Activated CD8-positive, alpha-beta T cell treated with anti-CD3 and anti-CD28 coated beads, Interleukin-2, amount 10 ng/mL, durations not matched to agents 7 days and 5 days (primary cell): ENCODE results near the gene ERICH2. TPM values are rescaled to one million over a fixed set of nuclear protein-coding genes. Genes with fewer than 3 reads are reported as not detected.

Source experiments
- ATAC-seq: fragments of 150-1000 bp; cut with Tn5 transposase; one replicate; pipeline ENCODE4 v1.10.0; 2021; ENCODE audit warnings: moderate library complexity
- CTCF ChIA-PET: fragments of 350-600 bp; sonication (Branson Sonifier 250); formaldehyde crosslinking; loops from one replicate; lab custom pipeline; 2021; ENCODE audit warnings: antibody characterized with exemption; lab: Charles Lee
- POLR2A ChIA-PET: fragments of 350-600 bp; sonication (Branson Sonifier 250); formaldehyde crosslinking; loops from one replicate; lab custom pipeline; 2021; ENCODE audit warnings: antibody characterized with exemption; lab: Charles Lee
- DNase-seq: peaks from one replicate; pipeline ENCODE4 v3.0.0-alpha.2; 2020
- H3K27ac Mint-ChIP-seq: one replicate; pipeline ENCODE4 v1.8.0; 2021; ENCODE audit warnings: mild to moderate bottlenecking, mixed read lengths
- H3K27me3 Mint-ChIP-seq: one replicate; pipeline ENCODE4 v1.8.0; 2021; ENCODE audit warnings: low read depth, mixed read lengths
- H3K36me3 Mint-ChIP-seq: one replicate; pipeline ENCODE4 v1.8.0; 2021; ENCODE audit warnings: low read depth, mixed read lengths
- H3K4me1 Mint-ChIP-seq: one replicate; pipeline ENCODE4 v1.8.0; 2021; ENCODE audit warnings: low read depth, mixed read lengths
- H3K4me3 Mint-ChIP-seq: one replicate; pipeline ENCODE4 v1.8.0; 2021; ENCODE audit warnings: mild to moderate bottlenecking, mixed read lengths
- H3K9me3 Mint-ChIP-seq: one replicate; pipeline ENCODE4 v1.8.0; 2022; ENCODE audit warnings: mixed read lengths; ENCODE audit not compliant: insufficient read depth
- total RNA-seq, 2 experiments: library from RNA; stranded (reverse); gene quantifications; one replicate each; pipeline ENCODE4 v1.2.3, GENCODE V29; 2021

The ERICH2 gene
- total RNA-seq, 2 experiments from 2014 or later: not detected

DNA sequence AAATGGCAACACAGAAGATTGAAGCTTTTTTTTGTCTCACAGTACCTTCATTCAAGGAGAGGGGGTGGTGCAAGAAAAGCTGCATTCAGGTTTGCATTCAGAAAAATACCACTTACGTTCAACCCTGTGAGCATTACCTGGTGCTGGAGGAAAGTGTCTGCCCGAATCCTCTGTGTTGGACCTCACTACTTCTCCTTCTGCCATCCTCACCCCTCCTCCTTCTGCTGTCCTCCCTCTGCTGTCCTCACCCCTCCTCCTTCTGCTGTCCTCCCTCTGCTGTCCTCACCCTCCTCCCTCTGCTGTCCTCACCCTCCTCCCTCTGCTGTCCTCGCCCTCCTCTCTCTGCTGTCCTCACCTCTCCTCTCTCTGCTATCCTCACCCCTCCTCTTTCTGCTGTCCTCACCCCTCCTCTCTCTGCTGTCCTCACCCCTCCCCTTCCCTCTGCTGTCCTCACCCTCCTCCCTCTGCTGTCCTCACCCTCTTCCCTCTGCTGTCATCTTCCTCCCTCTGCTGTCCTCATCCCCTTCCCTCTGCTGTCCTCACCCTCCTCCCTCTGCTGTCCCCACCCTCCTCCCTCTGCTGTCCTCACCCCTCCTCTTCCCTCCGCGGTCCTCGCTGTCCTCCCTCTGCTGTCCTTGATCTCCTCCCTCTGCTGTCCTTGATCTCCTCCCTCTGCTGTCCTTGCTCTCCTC is 57.8 kb downstream of the ERICH2 start:
- peaks cover 9% of the 10 kb centered on the region for H3K4me1 Mint-ChIP-seq
- DNase-seq (no peak), ATAC-seq (no peak)
- no peaks in the 10 kb centered on the region for H3K9me3 Mint-ChIP-seq
- peaks cover 52% of the 10 kb centered on the region for H3K27me3 Mint-ChIP-seq
- no peak overlapping the region for H3K4me3 Mint-ChIP-seq
- no peak overlapping the region for H3K27ac Mint-ChIP-seq
- CTCF ChIA-PET: interaction anchor here (1.1 to 1.9 kb wide), 3 partner anchors 9 to 45 kb away, joined by 3 to 9 read pairs (median 6); no protein-coding TSS in a partner anchor
- H3K36me3 Mint-ChIP-seq: no peaks in the 10 kb centered on the region
- POLR2A ChIA-PET: interaction anchor here (0.6 to 1.5 kb wide), 2 partner anchors 15 to 52 kb away, joined by 3 read pairs; no protein-coding TSS in a partner anchor

DNA sequence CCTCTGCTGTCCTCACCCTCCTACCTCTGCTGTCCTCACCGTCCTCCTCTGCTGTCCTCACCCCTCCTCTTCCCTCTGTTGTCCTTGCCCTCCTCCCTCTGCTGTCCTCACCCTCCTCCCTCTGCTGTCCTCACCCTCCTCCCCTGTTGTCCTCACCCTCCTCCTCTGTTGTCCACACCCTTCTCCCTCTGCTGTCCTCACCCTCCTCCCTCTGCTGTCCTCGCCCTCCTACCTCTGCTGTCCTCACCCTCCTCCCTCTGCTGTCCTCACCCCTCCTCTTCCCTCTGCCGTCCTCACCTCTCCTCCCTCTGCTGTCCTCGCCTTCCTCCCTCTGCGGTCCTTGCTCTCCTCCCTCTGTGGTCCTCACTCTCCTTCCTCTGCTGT is 58.3 kb downstream of the ERICH2 start:
- Mint-ChIP-seq H3K27ac (no peak overlapping the region), H3K4me1 (peaks cover 9% of the 10 kb centered on the region), H3K9me3 (no peaks in the 10 kb centered on the region), H3K36me3 (no peaks in the 10 kb centered on the region), H3K4me3 (no peak overlapping the region), H3K27me3 (peaks cover 51% of the 10 kb centered on the region)
- ChIA-PET CTCF (no interaction called here), POLR2A (no interaction called here)
- DNase-seq: no peak
- no peak for ATAC-seq

DNA sequence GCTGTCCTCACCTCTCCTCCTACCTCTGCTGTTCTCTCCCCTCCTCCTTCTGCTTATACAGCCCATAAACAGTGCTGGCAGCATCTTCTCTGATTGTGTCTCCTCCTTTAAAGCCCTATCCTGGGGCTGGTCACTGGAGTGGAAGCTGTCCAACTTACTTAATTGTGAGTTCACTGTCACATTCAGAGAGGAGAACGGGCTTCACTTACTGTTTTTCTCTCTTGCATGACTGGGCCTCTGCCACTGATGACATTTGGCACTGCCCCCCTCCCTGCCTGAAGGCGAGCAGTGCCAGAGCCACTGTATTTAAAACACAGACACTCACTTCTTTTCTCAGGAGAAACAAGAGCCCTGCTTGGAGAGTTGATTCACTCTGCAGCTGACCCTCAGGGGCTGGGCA is 58.9 kb downstream of the ERICH2 start:
- POLR2A ChIA-PET: no interaction called here
- Mint-ChIP-seq H3K4me1 (peaks cover 6% of the 10 kb centered on the region), H3K9me3 (no peaks in the 10 kb centered on the region), H3K27ac (no peak overlapping the region), H3K27me3 (peaks cover 46% of the 10 kb centered on the region), H3K4me3 (no peak overlapping the region), H3K36me3 (no peaks in the 10 kb centered on the region)
- no peak for ATAC-seq
- no peak for DNase-seq
- CTCF ChIA-PET: no interaction called here

DNA sequence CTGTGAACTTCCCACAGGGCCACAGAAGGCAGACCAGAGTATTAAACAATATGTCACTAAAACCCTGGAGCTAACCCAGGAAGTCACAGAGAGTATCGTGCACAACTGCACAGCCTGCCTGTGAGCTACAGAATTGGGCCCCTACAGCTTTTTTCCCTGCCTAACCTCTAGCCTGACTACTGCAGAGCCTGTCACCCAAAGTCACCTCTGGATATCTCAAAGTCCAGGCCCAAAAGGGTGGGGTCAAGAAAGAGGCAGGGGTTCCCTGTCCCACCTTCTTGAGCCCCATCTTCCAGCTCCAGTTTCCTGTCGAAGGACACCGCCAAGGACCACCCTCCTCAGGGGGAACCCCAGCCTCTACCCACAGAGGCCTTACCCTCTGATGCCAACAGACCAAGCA is 60.0 kb downstream of the ERICH2 start:
- POLR2A ChIA-PET: interaction anchor here (0.8 kb wide), 1 partner anchor 9 kb away, joined by 3 read pairs; no protein-coding TSS in a partner anchor
- peaks cover 35% of the 10 kb centered on the region for H3K27me3 Mint-ChIP-seq
- no peaks in the 10 kb centered on the region for H3K36me3 Mint-ChIP-seq
- peaks cover 5% of the 10 kb centered on the region for H3K4me1 Mint-ChIP-seq
- no peak overlapping the region for H3K27ac Mint-ChIP-seq
- no peak for ATAC-seq
- CTCF ChIA-PET: no interaction called here
- H3K9me3 Mint-ChIP-seq: no peaks in the 10 kb centered on the region
- no peak for DNase-seq
- H3K4me3 Mint-ChIP-seq: no peak overlapping the region

DNA sequence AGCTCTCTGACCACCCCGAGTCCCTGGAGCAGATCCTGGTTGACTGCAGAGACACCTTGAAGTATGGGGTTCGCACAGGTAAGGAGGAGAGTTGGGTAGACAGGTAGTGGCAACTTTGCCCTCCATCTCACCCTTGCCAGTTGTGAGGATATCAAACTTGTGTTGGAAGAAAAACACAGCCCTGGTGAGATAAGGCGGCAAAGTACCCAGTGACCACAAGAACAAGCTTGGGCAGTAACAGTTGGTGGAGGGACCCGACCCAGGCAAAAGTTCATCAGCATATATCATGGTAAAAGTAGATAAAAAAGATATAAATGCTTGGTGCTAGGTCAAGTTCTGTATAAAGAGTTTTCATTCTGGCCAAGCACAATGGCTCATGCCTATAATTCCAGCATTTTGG is 60.9 kb downstream of the ERICH2 start:
- ATAC-seq (no peak), DNase-seq (no peak)
- Mint-ChIP-seq H3K27me3 (peaks cover 30% of the 10 kb centered on the region), H3K4me1 (peaks cover 5% of the 10 kb centered on the region), H3K9me3 (no peaks in the 10 kb centered on the region), H3K36me3 (no peaks in the 10 kb centered on the region), H3K27ac (no peak overlapping the region), H3K4me3 (no peak overlapping the region)
- CTCF ChIA-PET: interaction anchor here (1.6 kb wide), 1 partner anchor 500 kb away, joined by 3 read pairs; no protein-coding TSS in a partner anchor
- POLR2A ChIA-PET: interaction anchor here (1.0 kb wide), 1 partner anchor 9 kb away, joined by 3 read pairs; no protein-coding TSS in a partner anchor

DNA sequence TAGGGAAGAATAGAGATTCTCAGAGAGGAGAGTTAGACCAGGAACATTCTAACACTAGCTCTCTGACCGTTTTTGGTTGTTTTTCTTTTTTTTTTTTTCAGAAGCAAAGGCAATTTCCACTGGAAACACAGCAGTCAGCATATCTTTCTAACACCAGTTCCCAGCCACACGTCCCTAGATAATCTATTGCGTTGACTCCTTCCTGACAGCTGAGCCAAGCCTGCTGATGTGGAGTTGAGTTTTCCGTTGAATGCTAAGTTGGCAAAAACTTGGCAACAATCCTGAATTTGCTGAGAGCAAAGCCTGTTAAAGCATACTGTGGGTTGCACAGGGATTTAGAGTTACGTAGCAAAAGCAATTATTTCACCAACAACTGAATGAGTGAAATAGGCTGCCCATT is 65.8 kb downstream of the ERICH2 start:
- ChIA-PET CTCF (interaction anchor here (1.0 to 1.3 kb wide), 2 partner anchors 37 to 427 kb away, joined by 3 to 4 read pairs; no protein-coding TSS in a partner anchor), POLR2A (no interaction called here)
- ATAC-seq: no peak
- H3K27me3 Mint-ChIP-seq: peaks cover 13% of the 10 kb centered on the region
- no peak overlapping the region for H3K4me3 Mint-ChIP-seq
- no peak for DNase-seq
- peaks cover 3% of the 10 kb centered on the region for H3K36me3 Mint-ChIP-seq
- no peaks in the 10 kb centered on the region for H3K9me3 Mint-ChIP-seq
- no peaks in the 10 kb centered on the region for H3K4me1 Mint-ChIP-seq
- no peak overlapping the region for H3K27ac Mint-ChIP-seq

DNA sequence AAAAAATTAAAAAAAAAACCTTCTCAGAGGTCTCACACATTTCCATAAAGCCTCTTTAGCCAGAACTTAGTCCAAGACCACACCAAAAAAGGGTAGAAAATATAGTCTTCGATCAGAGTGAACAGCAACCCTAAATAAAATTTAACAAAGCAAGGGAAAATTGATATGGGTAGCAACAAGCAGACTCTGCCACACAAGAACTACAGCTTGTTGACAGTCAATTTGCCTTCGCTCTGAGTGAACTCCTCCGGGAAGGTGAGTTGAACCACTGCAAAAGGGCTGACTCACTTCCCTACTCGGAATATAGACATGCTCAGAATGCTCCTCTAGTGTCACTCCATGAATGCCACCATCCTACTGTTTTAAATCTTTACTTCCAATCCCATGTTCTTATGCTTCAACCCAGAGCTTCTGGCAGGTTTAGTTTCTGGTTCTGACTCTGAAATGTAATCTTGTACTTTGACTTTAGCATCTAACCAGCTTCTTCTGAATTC is 70.6 kb downstream of the ERICH2 start:
- Mint-ChIP-seq H3K4me3 (no peak overlapping the region), H3K36me3 (peaks cover 7% of the 10 kb centered on the region), H3K27ac (no peak overlapping the region), H3K4me1 (peaks cover 24% of the 10 kb centered on the region), H3K9me3 (no peaks in the 10 kb centered on the region), H3K27me3 (peaks cover 15% of the 10 kb centered on the region)
- ATAC-seq (no peak), DNase-seq (no peak)
- POLR2A ChIA-PET: no interaction called here
- CTCF ChIA-PET: interaction anchor here (6.9 kb wide), 1 partner anchor 33 kb away, joined by 46 read pairs; no protein-coding TSS in a partner anchor

DNA sequence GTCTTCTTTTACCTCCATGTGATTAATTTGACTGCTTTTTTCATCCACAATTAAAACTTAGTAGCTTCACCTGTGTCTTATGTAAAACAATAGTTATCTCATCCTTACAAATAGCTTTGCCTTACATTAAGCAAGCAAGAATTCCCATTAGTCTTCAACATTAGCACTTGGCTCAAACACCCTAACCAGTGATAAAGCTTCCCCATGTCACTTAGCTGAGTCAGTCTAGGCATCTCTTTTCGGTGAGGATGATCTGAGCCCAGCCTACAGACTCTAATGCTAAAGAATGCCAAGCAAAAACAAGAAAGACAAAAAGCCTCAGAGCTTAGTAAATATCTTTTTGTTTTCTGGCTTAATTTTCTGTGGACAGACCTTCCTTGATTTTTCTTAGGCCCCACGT is 72.6 kb downstream of the ERICH2 start:
- ATAC-seq: no peak
- no peaks in the 10 kb centered on the region for H3K9me3 Mint-ChIP-seq
- H3K27ac Mint-ChIP-seq: no peak overlapping the region
- no peak overlapping the region for H3K4me3 Mint-ChIP-seq
- POLR2A ChIA-PET: interaction anchor here (0.7 kb wide), 1 partner anchor 16 kb away, joined by 3 read pairs; no protein-coding TSS in a partner anchor
- peaks cover 7% of the 10 kb centered on the region for H3K36me3 Mint-ChIP-seq
- no peak for DNase-seq
- peaks cover 9% of the 10 kb centered on the region for H3K27me3 Mint-ChIP-seq
- CTCF ChIA-PET: interaction anchor here (0.7 to 6.9 kb wide), 4 partner anchors 21 to 244 kb away, joined by 3 to 46 read pairs (median 6); partner anchors contain the start of gene GAD1
- peaks cover 24% of the 10 kb centered on the region for H3K4me1 Mint-ChIP-seq

DNA sequence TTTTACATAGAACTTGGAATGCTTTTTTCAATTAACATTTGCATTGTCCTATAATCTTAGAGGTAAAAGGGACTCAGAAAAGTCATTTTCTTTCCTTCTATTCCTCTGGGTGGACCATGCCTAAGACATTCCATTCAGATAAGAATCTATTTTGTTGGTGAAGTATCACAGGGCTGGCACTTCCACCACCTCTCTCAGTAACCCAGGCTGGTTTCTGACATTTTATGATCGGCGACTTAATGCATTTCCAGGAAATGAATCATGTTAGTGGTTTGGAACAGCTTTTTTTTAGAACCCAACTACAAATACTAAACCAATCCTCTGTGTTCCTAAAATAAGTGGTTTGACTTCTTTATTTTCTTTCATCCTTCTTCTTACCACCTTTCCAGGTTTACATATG is 73.5 kb downstream of the ERICH2 start:
- peaks cover 5% of the 10 kb centered on the region for H3K27me3 Mint-ChIP-seq
- H3K9me3 Mint-ChIP-seq: no peaks in the 10 kb centered on the region
- H3K4me1 Mint-ChIP-seq: peaks cover 24% of the 10 kb centered on the region
- peaks cover 7% of the 10 kb centered on the region for H3K36me3 Mint-ChIP-seq
- CTCF ChIA-PET: interaction anchor here (0.7 to 6.9 kb wide), 4 partner anchors 19 to 243 kb away, joined by 3 to 46 read pairs (median 6); no protein-coding TSS in a partner anchor
- no peak overlapping the region for H3K4me3 Mint-ChIP-seq
- no peak for DNase-seq
- POLR2A ChIA-PET: no interaction called here
- H3K27ac Mint-ChIP-seq: no peak overlapping the region
- peak; percentile 75 for ATAC-seq

DNA sequence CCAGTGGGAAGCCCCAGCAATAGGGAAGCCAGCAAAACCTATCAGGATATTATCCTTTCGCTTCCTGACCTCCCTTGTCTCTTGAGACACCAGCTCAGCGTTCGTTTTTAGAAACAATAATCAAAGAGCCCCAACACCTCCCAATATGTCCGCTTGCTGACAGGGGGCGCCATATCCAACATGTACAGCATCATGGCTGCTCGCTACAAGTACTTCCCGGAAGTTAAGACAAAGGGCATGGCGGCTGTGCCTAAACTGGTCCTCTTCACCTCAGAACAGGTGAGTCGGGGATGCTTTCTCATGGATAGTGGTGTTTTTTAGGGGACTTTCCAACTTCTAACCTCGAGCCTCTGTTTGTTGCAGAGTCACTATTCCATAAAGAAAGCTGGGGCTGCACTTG is 75.2 kb downstream of the ERICH2 start:
- ATAC-seq: no peak
- DNase-seq: no peak
- Mint-ChIP-seq H3K36me3 (peaks cover 9% of the 10 kb centered on the region), H3K4me1 (peaks cover 24% of the 10 kb centered on the region), H3K27ac (no peak overlapping the region), H3K9me3 (no peaks in the 10 kb centered on the region), H3K27me3 (peaks cover 2% of the 10 kb centered on the region), H3K4me3 (no peak overlapping the region)
- ChIA-PET CTCF (interaction anchor here (0.9 to 6.9 kb wide), 9 partner anchors 11 to 40 kb away, joined by 4 to 46 read pairs (median 5); no protein-coding TSS in a partner anchor), POLR2A (no interaction called here)

DNA sequence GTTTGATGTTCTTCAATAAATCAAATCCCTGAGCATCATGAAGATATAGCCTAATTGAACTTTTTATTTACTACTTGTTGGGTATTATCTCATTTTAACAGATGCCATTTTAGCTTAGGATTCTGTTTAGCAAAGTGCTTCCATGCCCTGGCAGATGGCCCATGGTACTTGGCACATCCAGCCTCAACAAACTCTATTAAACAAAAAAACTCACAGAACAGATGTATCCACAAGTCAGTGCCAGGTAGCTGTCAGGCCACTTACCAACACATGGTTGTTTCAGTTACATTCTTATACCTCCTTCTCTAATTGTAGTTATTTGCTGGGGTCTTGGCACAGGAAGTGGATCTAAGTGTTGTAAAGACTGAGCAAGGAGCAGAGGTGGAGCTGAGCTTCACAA is 76.1 kb downstream of the ERICH2 start:
- Mint-ChIP-seq H3K4me3 (no peak overlapping the region), H3K4me1 (peaks cover 24% of the 10 kb centered on the region), H3K36me3 (peaks cover 7% of the 10 kb centered on the region), H3K9me3 (no peaks in the 10 kb centered on the region), H3K27me3 (peaks cover 2% of the 10 kb centered on the region), H3K27ac (no peak overlapping the region)
- CTCF ChIA-PET: interaction anchor here (0.9 to 6.9 kb wide), 8 partner anchors 8 to 462 kb away, joined by 3 to 46 read pairs (median 5); no protein-coding TSS in a partner anchor
- ATAC-seq (no peak), DNase-seq (no peak)
- POLR2A ChIA-PET: interaction anchor here (0.6 kb wide), 1 partner anchor 101 kb away, joined by 3 read pairs; no protein-coding TSS in a partner anchor

DNA sequence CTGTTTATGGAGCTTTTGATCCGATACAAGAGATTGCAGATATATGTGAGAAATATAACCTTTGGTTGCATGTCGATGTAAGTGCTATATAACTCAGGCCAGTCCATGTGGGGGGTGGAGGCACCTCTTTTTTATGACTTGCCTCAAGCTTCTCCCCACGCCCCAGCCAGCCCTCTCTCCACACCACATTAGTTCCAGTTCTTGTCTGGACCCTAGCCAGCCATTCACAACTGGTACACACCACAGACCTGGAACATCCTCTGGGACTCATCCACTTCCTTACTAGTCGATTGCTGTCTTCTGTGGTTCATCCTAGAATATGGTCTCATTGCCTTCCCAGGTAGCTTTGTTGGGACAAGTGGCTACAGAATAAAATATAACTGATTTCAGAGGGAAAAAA is 77.5 kb downstream of the ERICH2 start:
- peaks cover 22% of the 10 kb centered on the region for H3K4me1 Mint-ChIP-seq
- H3K9me3 Mint-ChIP-seq: no peaks in the 10 kb centered on the region
- peaks cover 3% of the 10 kb centered on the region for H3K36me3 Mint-ChIP-seq
- no peaks in the 10 kb centered on the region for H3K27me3 Mint-ChIP-seq
- no peak for DNase-seq
- ATAC-seq: no peak
- ChIA-PET CTCF (interaction anchor here (2.4 to 6.9 kb wide), 2 partner anchors 25 to 26 kb away, joined by 8 to 46 read pairs; no protein-coding TSS in a partner anchor), POLR2A (no interaction called here)
- H3K27ac Mint-ChIP-seq: no peak overlapping the region
- no peak overlapping the region for H3K4me3 Mint-ChIP-seq
